Loucy (cell line): ENCODE results near the gene SIAH2.

Experiments
- H2AFZ ChIP-seq: fragments of 200-600 bp; sonication (generic); 2 replicates; pipeline ENCODE4 v1.6.0; 2016; ENCODE audit warnings: antibody characterized with exemption, mild to moderate bottlenecking, low read length, moderate library complexity
- H3F3A ChIP-seq: fragments of 200-600 bp; 2 replicates; pipeline ENCODE4 v1.6.0; 2016; ENCODE audit warnings: antibody characterized with exemption, low read depth, mild to moderate bottlenecking
- H3K27me3 ChIP-seq: fragments of 200-600 bp; sonication (generic); 2 replicates; pipeline ENCODE4 v1.6.1; 2014; ENCODE audit warnings: low read length, mild to moderate bottlenecking; ENCODE audit not compliant: insufficient read depth, poor library complexity, severe bottlenecking
- H3K36me3 ChIP-seq: fragments of 200-600 bp; sonication (generic); 2 replicates; pipeline ENCODE4 v1.6.1; 2016; ENCODE audit warnings: low read length; ENCODE audit not compliant: insufficient read depth
- H3K4me1 ChIP-seq: fragments of 200-600 bp; sonication (generic); 2 replicates; pipeline ENCODE4 v1.5.1; 2014; ENCODE audit warnings: low read length, mild to moderate bottlenecking; ENCODE audit not compliant: insufficient read depth, poor library complexity, severe bottlenecking
- H3K4me2 ChIP-seq: fragments of 200-600 bp; sonication (generic); 2 replicates; pipeline ENCODE4 v1.6.0; 2014; ENCODE audit warnings: antibody characterized with exemption, low read length, low read depth, mild to moderate bottlenecking; ENCODE audit not compliant: poor library complexity, severe bottlenecking
- H3K4me3 ChIP-seq: fragments of 200-600 bp; sonication (generic); 2 replicates; pipeline ENCODE4 v1.5.1; 2014; ENCODE audit warnings: low read length, mild to moderate bottlenecking, mixed read lengths; ENCODE audit not compliant: poor library complexity, severe bottlenecking
- H3K79me2 ChIP-seq: fragments of 200-600 bp; sonication (generic); 2 replicates; pipeline ENCODE4 v1.6.1; 2014; ENCODE audit warnings: low read length; ENCODE audit not compliant: insufficient read depth
- H3K9ac ChIP-seq: fragments of 200-600 bp; sonication (generic); 2 replicates; pipeline ENCODE4 v1.6.0; 2014; ENCODE audit warnings: mild to moderate bottlenecking, low read depth, low read length, moderate library complexity; ENCODE audit not compliant: poor library complexity, severe bottlenecking
- H3K9me2 ChIP-seq: fragments of 200-600 bp; sonication (generic); replicated peaks from 2 replicates; pipeline ENCODE4 v1.6.1; 2016; ENCODE audit warnings: low read depth, low read length, mixed read lengths
- H3K9me3 ChIP-seq: fragments of 200-600 bp; sonication (generic); 2 replicates; pipeline ENCODE4 v1.6.1; 2014; ENCODE audit warnings: mild to moderate bottlenecking, antibody characterized with exemption, low read length, low read depth; ENCODE audit not compliant: insufficient read depth
- H4K20me1 ChIP-seq: fragments of 200-600 bp; sonication (generic); 2 replicates; pipeline ENCODE4 v1.6.0; 2014; ENCODE audit warnings: antibody characterized with exemption, low read length, mild to moderate bottlenecking; ENCODE audit not compliant: insufficient read depth, poor library complexity, severe bottlenecking
- EZH2phosphoT487 ChIP-seq: fragments of 200-600 bp; IDR thresholded peaks from 2 replicates; pipeline ENCODE4 v1.6.1; 2018; ENCODE audit warnings: antibody characterized with exemption, mild to moderate bottlenecking, moderate library complexity, borderline replicate concordance
- TF ChIP-seq, protein P1 (sequence below): fragments of 200-600 bp; sonication (generic); conservative IDR thresholded peaks from 2 replicates; pipeline ENCODE4 v1.5.1; 2014; ENCODE audit warnings: mild to moderate bottlenecking, antibody characterized with exemption, low read length

SIAH2 gene

DNA sequence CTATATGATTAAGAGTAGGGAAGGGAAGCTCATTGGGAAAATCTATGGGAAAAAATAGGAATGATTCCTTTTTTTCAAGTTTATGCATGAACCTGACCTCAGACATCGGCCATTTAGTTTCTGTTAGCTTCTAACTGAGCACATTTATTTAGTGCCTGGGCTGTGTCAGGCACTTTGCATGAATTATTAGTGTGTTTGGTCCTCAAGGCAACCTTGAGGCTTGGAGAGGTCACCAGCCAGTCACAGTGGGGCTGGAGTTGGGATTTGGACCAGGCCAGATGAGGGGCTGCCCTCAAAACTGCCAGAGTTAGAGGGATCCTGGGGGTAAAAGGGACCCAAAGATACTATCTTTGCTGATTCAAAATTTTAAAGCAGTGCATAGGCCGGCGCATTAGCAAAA, 8.1 kb downstream of the SIAH2 start:
- H3K79me2 ChIP-seq, result peaks cover 88% of the 10 kb centered on the region
- no peak overlapping the region for H2AFZ ChIP-seq
- H4K20me1 ChIP-seq, result peaks cover 35% of the 10 kb centered on the region
- no peaks in the 10 kb centered on the region for H3K36me3 ChIP-seq
- H3K9ac ChIP-seq, result no peak overlapping the region
- H3K4me3 ChIP-seq, result no peak overlapping the region
- H3F3A ChIP-seq, result no peaks in the 10 kb centered on the region
- H3K9me2 ChIP-seq, result no peaks in the 10 kb centered on the region
- H3K9me3 ChIP-seq, result no peaks in the 10 kb centered on the region
- H3K4me2 ChIP-seq, result peak overlapping the region; percentile 29
- H3K4me1 ChIP-seq, result peaks cover 30% of the 10 kb centered on the region
- TF ChIP-seq, protein P1, sequence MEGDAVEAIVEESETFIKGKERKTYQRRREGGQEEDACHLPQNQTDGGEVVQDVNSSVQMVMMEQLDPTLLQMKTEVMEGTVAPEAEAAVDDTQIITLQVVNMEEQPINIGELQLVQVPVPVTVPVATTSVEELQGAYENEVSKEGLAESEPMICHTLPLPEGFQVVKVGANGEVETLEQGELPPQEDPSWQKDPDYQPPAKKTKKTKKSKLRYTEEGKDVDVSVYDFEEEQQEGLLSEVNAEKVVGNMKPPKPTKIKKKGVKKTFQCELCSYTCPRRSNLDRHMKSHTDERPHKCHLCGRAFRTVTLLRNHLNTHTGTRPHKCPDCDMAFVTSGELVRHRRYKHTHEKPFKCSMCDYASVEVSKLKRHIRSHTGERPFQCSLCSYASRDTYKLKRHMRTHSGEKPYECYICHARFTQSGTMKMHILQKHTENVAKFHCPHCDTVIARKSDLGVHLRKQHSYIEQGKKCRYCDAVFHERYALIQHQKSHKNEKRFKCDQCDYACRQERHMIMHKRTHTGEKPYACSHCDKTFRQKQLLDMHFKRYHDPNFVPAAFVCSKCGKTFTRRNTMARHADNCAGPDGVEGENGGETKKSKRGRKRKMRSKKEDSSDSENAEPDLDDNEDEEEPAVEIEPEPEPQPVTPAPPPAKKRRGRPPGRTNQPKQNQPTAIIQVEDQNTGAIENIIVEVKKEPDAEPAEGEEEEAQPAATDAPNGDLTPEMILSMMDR, result no peak
- no peak for TF ChIP-seq EZH2phosphoT487
- no peaks in the 10 kb centered on the region for H3K27me3 ChIP-seq

DNA sequence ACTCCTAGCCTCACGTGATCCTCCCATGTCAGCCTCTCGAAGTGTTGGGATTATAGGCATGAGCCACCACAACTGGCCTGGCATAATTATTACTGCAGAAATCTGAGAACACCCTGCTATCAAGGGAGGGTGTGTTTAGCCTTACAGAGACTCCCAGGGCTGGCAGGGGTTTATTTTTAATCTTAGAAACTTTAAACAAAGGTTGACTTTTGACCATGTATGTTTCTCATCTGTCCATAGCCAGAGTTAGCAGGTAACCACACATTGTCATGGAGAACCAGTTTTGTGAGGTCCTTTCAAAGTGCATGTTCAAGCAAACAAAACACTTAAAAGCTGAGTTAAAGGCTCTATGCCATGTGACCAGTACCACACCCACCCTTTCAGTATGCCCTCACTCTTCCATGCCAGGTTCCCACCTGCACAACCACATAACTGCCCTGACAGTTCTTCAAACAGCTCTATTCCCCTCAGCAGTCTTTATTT, 11.1 kb downstream of the SIAH2 start:
- H4K20me1 ChIP-seq, result peaks cover 27% of the 10 kb centered on the region

DNA sequence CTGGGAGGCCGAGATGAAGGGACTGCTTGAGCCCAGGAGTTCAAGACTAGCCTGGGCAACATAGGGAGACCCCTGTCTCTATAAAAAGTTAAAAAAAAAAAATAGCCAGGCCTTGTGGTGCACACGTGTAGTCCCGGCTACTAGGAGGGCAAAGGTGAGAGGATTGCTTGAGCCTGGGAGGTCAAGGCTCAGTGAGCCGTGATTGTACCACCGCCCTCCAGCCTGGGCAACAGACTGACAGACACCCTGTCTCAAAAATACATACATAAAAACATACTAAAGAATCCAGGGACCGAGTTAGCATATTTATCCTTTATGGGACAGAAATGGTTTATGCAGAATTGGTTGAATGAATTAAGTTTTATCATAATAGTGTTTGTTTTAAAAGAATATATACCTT, 13.7 kb downstream of the SIAH2 start:
- peaks cover 93% of the 10 kb centered on the region for H3K79me2 ChIP-seq
- no peak overlapping the region for H2AFZ ChIP-seq
- peaks cover 23% of the 10 kb centered on the region for H4K20me1 ChIP-seq
- no peak for TF ChIP-seq EZH2phosphoT487
- TF ChIP-seq, protein P1, result no peak
- H3K9me2 ChIP-seq, result no peaks in the 10 kb centered on the region
- no peak overlapping the region for H3K4me3 ChIP-seq
- H3K36me3 ChIP-seq, result no peaks in the 10 kb centered on the region
- H3F3A ChIP-seq, result no peaks in the 10 kb centered on the region
- H3K27me3 ChIP-seq, result no peaks in the 10 kb centered on the region
- H3K4me1 ChIP-seq, result peaks cover 3% of the 10 kb centered on the region
- H3K9ac ChIP-seq, result no peak overlapping the region
- H3K4me2 ChIP-seq, result no peak overlapping the region
- no peaks in the 10 kb centered on the region for H3K9me3 ChIP-seq

More for the DNA sequence above, 11.1 kb downstream of the SIAH2 start:
- Histone ChIP-seq H3K36me3 (no peaks in the 10 kb centered on the region), H3K4me2 (no peak overlapping the region), H3K4me1 (peaks cover 4% of the 10 kb centered on the region), H3K9me2 (no peaks in the 10 kb centered on the region), H3K4me3 (no peak overlapping the region), H3K27me3 (no peaks in the 10 kb centered on the region), H2AFZ (no peak overlapping the region), H3K9ac (no peak overlapping the region), H3K9me3 (no peaks in the 10 kb centered on the region), H3K79me2 (peaks cover 92% of the 10 kb centered on the region), H3F3A (no peaks in the 10 kb centered on the region)
- no peak for TF ChIP-seq EZH2phosphoT487
- TF ChIP-seq, protein P1, result no peak
